ENCODE results near the gene CRABP2.

Gene CRABP2

DNA sequence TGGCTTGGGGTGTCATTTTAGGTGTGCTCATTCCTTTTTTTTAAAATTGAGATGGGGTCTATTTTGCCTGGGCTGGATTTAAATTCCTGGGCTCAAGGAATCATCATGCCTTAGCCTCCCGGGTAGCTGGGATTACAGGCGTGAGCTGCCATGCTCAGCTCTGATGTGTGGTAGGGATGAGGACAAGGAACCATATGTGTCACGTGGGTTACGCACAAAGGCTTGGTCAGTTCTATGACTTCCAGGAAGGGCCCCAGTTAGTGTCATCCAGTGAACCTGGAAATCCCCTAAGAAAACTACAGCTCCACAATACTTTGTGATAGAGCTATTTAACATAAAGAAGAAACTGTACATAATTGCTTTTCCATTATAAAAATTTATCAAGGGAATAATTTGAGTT lies 16.2 kb upstream of the CRABP2 start:
- H3K4me3 ChIP-seq (ENCODE audit: low read length), result no peak overlapping the region
- H3K9ac ChIP-seq (ENCODE audit: low read depth, low read length), result no peak overlapping the region
- H3K27ac ChIP-seq (ENCODE audit: low read length), result no peak overlapping the region
- peaks cover 53% of the 10 kb centered on the region for H3K36me3 ChIP-seq (ENCODE audit: insufficient read depth, low read depth, low read length)
- peaks cover 11% of the 10 kb centered on the region; the same call in 1 of the 2 replicates for H3K4me1 ChIP-seq (ENCODE audit: insufficient read depth, low read length)
- no peaks in the 10 kb centered on the region for H3K9me3 ChIP-seq (ENCODE audit: insufficient read depth, low read depth, low read length)
- H3K27me3 ChIP-seq (ENCODE audit: insufficient read depth, low read length), result no peaks in the 10 kb centered on the region

DNA sequence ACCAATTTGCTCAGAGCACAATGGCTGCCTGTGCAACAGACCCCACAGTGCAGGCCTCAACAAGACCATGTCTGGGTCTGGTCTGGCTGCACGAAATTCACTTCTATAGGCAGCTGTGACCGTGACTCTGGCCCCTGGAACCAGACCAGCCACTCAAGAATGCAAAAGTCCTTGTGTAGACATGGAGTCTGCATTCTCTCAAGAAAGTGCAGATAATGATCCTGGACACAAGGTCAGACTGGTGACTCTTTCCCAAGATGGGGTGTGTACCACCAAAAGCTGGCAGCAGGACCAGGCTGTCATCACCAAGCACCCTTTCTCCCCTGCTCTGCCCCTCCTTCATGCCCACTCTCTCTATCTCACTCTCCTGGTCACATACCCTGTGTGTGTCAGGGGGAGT lies 15.7 kb upstream of the CRABP2 start:
- H3K27me3 ChIP-seq (ENCODE audit: insufficient read depth, low read length), result no peaks in the 10 kb centered on the region
- peaks cover 8% of the 10 kb centered on the region; the same call in 1 of the 2 replicates for H3K4me1 ChIP-seq (ENCODE audit: insufficient read depth, low read length)
- no peaks in the 10 kb centered on the region for H3K9me3 ChIP-seq (ENCODE audit: insufficient read depth, low read depth, low read length)
- H3K36me3 ChIP-seq (ENCODE audit: insufficient read depth, low read depth, low read length), result peaks cover 49% of the 10 kb centered on the region
- no peak overlapping the region for H3K4me3 ChIP-seq (ENCODE audit: low read length)
- H3K9ac ChIP-seq (ENCODE audit: low read depth, low read length), result no peak overlapping the region
- H3K27ac ChIP-seq (ENCODE audit: low read length), result no peak overlapping the region

DNA sequence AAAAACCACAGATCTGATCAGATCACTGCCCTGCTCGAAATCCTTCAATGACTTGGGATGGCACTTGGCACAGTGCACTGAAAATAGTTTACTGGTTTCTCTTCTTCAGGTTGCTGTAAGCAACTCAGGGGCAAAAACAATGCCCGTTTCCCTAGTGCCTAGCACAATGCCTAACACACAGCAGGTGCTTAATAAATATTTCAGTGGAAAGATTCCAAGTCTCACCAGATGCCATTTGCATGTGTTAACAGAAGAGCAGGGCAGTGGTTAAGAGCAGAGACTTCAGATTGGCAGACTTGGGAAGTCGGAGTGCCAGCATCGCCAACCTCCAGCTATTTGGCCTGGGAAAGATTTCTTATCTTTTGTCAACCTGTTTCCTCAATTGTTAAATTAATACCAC lies 12.0 kb upstream of the CRABP2 start:
- Histone ChIP-seq H3K36me3 (ENCODE audit: insufficient read depth, low read depth, low read length) (peaks cover 17% of the 10 kb centered on the region), H3K4me1 (ENCODE audit: insufficient read depth, low read length) (no peaks in the 10 kb centered on the region), H3K9me3 (ENCODE audit: insufficient read depth, low read depth, low read length) (no peaks in the 10 kb centered on the region), H3K4me3 (ENCODE audit: low read length) (no peak overlapping the region), H3K9ac (ENCODE audit: low read depth, low read length) (no peak overlapping the region), H3K27me3 (ENCODE audit: insufficient read depth, low read length) (no peaks in the 10 kb centered on the region), H3K27ac (ENCODE audit: low read length) (no peak overlapping the region)

DNA sequence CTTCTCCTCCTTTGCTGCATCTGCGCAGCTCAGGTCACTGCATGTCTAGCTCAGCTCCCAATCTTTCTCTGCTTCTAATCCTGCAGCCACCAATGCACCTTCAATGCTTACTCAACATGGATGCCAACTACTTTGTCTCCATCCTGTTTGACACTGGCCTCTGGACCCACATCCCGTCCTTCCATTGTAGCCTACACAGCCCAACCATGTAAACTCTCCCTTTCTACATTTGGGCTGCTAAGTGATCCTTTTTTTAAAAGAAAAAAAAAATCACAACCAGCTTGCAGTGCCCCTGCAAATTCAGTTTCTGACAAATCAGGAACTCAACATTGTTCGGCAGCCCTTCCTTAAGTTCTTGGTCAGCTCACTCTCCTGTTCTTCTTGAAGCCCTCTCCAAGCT lies 9.4 kb upstream of the CRABP2 start:
- Histone ChIP-seq H3K27me3 (ENCODE audit: insufficient read depth, low read length) (peaks cover 4% of the 10 kb centered on the region; the same call in 1 of the 2 replicates), H3K27ac (ENCODE audit: low read length) (no peak overlapping the region), H3K4me3 (ENCODE audit: low read length) (no peak overlapping the region), H3K36me3 (ENCODE audit: insufficient read depth, low read depth, low read length) (no peaks in the 10 kb centered on the region), H3K9ac (ENCODE audit: low read depth, low read length) (no peak overlapping the region), H3K4me1 (ENCODE audit: insufficient read depth, low read length) (peaks cover 16% of the 10 kb centered on the region), H3K9me3 (ENCODE audit: insufficient read depth, low read depth, low read length) (no peaks in the 10 kb centered on the region)

DNA sequence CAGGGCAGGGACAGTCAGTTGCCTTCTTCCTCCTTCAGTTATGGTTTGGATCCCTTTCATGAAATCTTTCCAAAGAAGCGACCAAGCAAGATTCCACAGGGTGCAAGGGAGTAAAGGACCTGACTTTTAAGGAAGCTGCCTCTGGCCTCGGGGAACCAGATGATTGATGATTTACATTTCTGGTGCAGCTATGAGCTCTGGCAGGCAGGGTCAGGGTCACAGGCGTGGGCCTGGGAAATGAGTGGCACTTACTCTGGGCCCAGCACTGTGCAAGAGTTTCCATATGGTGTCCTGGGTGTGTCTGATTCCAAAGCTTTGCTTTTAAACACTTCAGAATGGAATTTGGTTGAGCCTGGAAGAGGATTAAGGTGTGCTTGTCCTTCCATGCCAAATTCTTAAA lies 7.2 kb upstream of the CRABP2 start:
- Histone ChIP-seq H3K27me3 (ENCODE audit: insufficient read depth, low read length) (peaks cover 4% of the 10 kb centered on the region; the same call in 1 of the 2 replicates), H3K36me3 (ENCODE audit: insufficient read depth, low read depth, low read length) (no peaks in the 10 kb centered on the region), H3K4me1 (ENCODE audit: insufficient read depth, low read length) (peaks cover 37% of the 10 kb centered on the region), H3K9ac (ENCODE audit: low read depth, low read length) (no peak overlapping the region), H3K9me3 (ENCODE audit: insufficient read depth, low read depth, low read length) (no peaks in the 10 kb centered on the region), H3K27ac (ENCODE audit: low read length) (no peak overlapping the region), H3K4me3 (ENCODE audit: low read length) (no peak overlapping the region)

DNA sequence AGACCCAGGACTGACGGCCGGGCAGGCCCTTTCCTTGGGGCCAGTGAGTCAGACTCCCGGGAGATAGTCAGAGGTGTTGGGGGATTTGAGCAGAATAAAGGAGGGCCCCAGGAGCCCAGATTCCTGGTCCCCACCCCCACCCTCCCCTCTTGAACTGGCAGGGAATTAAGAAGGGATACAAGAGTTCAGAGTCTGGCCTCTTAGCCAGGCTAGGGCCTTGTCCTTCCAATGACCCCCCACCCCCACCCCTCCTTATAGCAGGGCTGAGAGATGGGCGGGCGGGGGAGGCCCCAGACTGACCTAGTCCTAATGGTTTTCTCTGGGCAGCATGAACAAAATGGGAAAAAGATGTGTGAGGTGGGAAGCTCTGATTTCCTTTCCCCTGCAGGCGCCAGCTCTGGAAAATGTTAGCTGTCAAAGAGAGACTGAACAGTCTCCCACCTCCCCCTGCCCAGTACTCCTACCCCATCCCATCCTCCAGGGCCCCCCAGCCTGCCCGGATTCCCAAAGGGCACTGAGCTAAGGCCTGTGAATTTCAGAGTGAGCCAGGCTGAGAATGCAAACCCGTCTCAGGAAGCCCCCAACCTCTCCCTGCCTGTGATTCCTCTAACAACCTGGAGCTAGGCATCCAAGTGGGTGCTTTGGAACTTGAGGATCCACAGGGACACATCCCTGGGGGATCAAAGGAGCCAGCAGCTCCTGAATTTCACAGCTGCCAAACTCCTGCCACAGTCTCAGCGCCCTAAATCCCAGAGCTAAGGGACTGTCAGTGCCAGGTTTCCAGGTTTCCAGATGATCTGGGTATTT lies 5.8 kb upstream of the CRABP2 start:
- H3K4me1 ChIP-seq (ENCODE audit: insufficient read depth, low read length), result peaks cover 44% of the 10 kb centered on the region
- H3K4me3 ChIP-seq (ENCODE audit: low read length), result no peak overlapping the region
- H3K9me3 ChIP-seq (ENCODE audit: insufficient read depth, low read depth, low read length), result no peaks in the 10 kb centered on the region
- H3K27ac ChIP-seq (ENCODE audit: low read length), result no peak overlapping the region
- H3K9ac ChIP-seq (ENCODE audit: low read depth, low read length), result peak overlapping the region; percentile 47; the same call in 1 of the 2 replicates
- H3K36me3 ChIP-seq (ENCODE audit: insufficient read depth, low read depth, low read length), result no peaks in the 10 kb centered on the region
- peaks cover 4% of the 10 kb centered on the region; the same call in 1 of the 2 replicates for H3K27me3 ChIP-seq (ENCODE audit: insufficient read depth, low read length)

DNA sequence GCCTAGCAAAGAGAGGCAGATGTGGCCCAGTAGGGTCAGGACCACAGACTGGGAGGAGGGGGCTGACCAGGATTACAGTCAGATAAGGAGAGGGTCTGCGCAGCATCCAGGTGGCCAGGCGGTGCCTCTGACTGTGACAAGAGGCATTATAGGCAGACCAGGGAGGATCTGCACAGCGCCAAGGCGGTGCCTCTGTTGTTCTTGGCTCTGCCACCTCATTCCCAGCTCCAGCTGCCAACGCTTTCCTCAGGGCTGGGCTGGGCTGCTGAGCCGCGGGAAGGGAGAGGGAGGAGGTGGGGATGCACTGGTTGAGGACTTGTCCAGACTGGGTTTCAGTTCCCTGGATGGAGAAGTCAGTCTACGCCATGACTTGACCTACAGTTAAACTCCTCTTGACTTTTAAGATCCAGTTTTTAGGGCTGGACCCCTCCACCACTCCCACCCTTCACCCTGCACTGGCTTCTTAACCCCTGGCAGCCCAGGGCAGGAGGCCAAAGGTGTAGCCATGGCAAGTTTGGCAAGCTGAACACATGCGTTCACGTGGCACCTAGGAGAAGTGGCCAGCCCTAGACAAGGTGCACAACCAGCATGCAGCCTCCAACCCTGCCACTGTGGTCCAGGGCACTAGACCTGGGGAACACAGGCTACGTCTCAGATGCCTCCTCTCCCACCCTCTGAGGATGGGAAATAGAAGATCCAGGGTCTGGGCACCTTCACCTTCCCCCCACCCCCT lies 4.5 kb upstream of the CRABP2 start:
- no peak overlapping the region for H3K27ac ChIP-seq (ENCODE audit: low read length)
- no peak overlapping the region for H3K4me3 ChIP-seq (ENCODE audit: low read length)
- H3K9ac ChIP-seq (ENCODE audit: low read depth, low read length), result peak overlapping the region; percentile 40; the same call in 1 of the 2 replicates
- H3K27me3 ChIP-seq (ENCODE audit: insufficient read depth, low read length), result peaks cover 11% of the 10 kb centered on the region; the same call in 1 of the 2 replicates
- no peaks in the 10 kb centered on the region for H3K36me3 ChIP-seq (ENCODE audit: insufficient read depth, low read depth, low read length)
- no peaks in the 10 kb centered on the region for H3K9me3 ChIP-seq (ENCODE audit: insufficient read depth, low read depth, low read length)
- H3K4me1 ChIP-seq (ENCODE audit: insufficient read depth, low read length), result peaks cover 44% of the 10 kb centered on the region

DNA sequence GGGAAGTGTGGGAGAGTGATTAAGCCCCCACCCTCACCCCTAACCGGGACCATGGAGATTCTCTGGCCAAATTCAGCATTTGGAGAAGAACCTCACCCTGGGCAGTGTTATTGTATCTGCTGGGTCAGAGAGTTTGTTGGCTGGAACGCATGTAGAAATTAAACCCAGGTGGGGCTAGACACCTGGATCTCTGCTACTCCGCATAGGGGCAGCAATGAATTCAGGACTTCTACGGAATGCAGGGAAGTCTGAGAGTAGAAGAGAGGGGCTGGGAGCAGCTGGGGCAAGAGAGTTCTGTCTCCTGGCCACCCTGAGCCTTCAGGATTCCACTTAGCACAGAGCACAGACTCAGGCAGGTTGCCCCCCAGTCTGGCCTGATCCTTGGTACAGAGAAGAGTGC lies 3.6 kb upstream of the CRABP2 start:
- Histone ChIP-seq H3K4me3 (ENCODE audit: low read length) (0 out of 2 replicates have a peak overlapping the region, but pooled peaks have one; percentile 77), H3K27ac (ENCODE audit: low read length) (no peak overlapping the region), H3K9ac (ENCODE audit: low read depth, low read length) (peak overlapping the region; percentile 79; the same call in 1 of the 2 replicates), H3K27me3 (ENCODE audit: insufficient read depth, low read length) (peaks cover 20% of the 10 kb centered on the region), H3K9me3 (ENCODE audit: insufficient read depth, low read depth, low read length) (no peaks in the 10 kb centered on the region), H3K36me3 (ENCODE audit: insufficient read depth, low read depth, low read length) (no peaks in the 10 kb centered on the region), H3K4me1 (ENCODE audit: insufficient read depth, low read length) (peaks cover 49% of the 10 kb centered on the region)

DNA sequence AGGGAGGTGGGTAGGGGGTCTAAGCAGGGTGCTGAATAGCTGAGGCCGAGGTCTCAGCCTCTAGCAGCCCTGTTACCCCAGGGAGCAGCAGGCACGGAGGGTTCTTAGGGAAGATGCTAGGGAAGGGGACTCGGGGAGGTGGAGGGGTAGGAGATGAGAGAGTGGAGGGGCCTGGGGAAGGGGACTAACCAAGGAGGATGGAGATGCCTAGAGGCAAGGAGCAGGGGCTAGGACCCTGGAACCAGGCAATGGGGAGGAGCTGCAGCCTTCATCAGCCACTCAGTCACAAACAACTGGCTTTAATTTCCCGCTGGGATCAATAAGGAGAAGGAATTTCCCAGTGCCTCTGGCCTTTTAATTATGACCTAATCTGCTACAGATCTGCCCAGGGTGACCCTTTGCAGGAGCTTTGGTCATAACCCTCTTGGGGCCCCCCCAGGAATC lies 2.9 kb upstream of the CRABP2 start:
- peak overlapping the region; percentile 79; the same call in 1 of the 2 replicates for H3K9ac ChIP-seq (ENCODE audit: low read depth, low read length)
- H3K4me1 ChIP-seq (ENCODE audit: insufficient read depth, low read length), result peaks cover 57% of the 10 kb centered on the region
- H3K36me3 ChIP-seq (ENCODE audit: insufficient read depth, low read depth, low read length), result no peaks in the 10 kb centered on the region; the same call in 1 of the 2 replicates
- peak overlapping the region; percentile 77; the same call in 1 of the 2 replicates for H3K4me3 ChIP-seq (ENCODE audit: low read length)
- peak overlapping the region; percentile 59 for H3K27ac ChIP-seq (ENCODE audit: low read length)
- peaks cover 28% of the 10 kb centered on the region for H3K27me3 ChIP-seq (ENCODE audit: insufficient read depth, low read length)
- no peaks in the 10 kb centered on the region for H3K9me3 ChIP-seq (ENCODE audit: insufficient read depth, low read depth, low read length)

DNA sequence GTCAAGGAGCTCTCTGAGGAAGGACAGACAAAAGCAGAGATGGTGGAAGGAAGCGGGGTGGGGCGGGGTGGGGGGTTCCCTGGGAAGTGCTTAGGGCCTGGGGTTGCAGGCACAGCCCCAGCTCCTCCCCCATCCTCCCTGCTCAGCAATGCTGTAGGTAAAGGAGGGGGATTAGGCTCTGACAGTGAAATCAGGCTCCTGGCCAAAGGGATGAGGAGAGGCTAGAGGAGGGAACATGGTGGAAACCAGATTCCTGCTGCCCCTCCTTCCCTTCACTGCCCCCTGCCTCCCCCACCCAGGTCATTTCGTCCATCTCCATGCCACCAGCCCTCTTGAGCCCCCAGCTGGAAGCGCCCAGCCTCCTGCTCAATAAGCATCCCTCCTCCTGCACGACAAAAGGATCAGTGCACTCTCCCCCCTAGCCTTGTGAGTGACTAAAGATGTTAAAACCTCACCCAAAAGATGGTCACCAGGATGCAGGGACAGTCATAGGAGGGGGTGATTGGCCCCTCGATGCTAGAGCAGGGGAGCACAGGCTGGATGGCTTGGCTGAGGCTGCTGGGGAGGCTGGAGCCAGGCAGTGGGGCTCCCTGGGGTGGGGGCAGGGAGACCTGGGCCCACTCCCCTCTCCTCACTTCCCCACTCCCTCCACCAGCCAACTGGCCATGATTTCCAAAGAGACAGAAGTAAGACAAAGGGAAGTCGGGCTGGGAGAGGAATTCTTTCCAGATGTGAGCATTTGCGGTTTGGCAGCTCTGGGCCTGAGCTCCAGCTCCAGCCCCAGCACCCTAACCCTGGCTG lies 2.2 kb upstream of the CRABP2 start:
- Histone ChIP-seq H3K9me3 (ENCODE audit: insufficient read depth, low read depth, low read length) (no peaks in the 10 kb centered on the region), H3K27ac (ENCODE audit: low read length) (peak overlapping the region; percentile 78), H3K27me3 (ENCODE audit: insufficient read depth, low read length) (peaks cover 34% of the 10 kb centered on the region), H3K4me3 (ENCODE audit: low read length) (peak overlapping the region; percentile 77), H3K4me1 (ENCODE audit: insufficient read depth, low read length) (peaks cover 58% of the 10 kb centered on the region), H3K9ac (ENCODE audit: low read depth, low read length) (peak overlapping the region; percentile 79; the same call in 1 of the 2 replicates), H3K36me3 (ENCODE audit: insufficient read depth, low read depth, low read length) (no peaks in the 10 kb centered on the region; the same call in 1 of the 2 replicates)
